HEK293 (cell line): Measurements from ENCODE around the gene MALAT1.

Experiments used
- CTCF ChIA-PET: fragments of 350-600 bp; formaldehyde crosslinking; extraction: SDS; loops from one replicate; lab custom pipeline; 2021; ENCODE audit warnings: antibody characterized with exemption; lab: Yijun Ruan, JAX
- POLR2A ChIA-PET: fragments of 300-600 bp; formaldehyde crosslinking; extraction: SDS; loops from one replicate; lab custom pipeline; 2020; ENCODE audit warnings: antibody characterized with exemption, inconsistent platforms; lab: Yijun Ruan, JAX
- H3K27ac ChIP-seq: fragments of 200-500 bp; sonication (Bioruptor generic); 2 replicates; pipeline ENCODE4 v1.5.1; 2014; ENCODE audit warnings: low read depth, low read length, control low read depth, inconsistent platforms; ENCODE audit errors: extremely low read depth
- H3K36me3 ChIP-seq, 2 experiments: fragments of 200-500 bp in 1 of 2; sonication (Bioruptor generic) in 1 of 2; 1 replicate in 1 of 2; 2 replicates in 1 of 2; pipeline ENCODE4 v1.5.1; 2014 to 2017; ENCODE audit warnings: inconsistent platforms in 2 of 2, low read length in 2 of 2; ENCODE audit not compliant: control insufficient read depth in 2 of 2, insufficient read depth in 1 of 2
- H3K4me1 ChIP-seq: fragments of 200-500 bp; sonication (Bioruptor generic); 2 replicates; pipeline ENCODE4 v1.5.1; 2014; ENCODE audit warnings: mild to moderate bottlenecking, low read length, inconsistent platforms; ENCODE audit not compliant: control insufficient read depth, insufficient read depth
- H3K4me3 ChIP-seq: 2 replicates; pipeline ENCODE4 v1.5.1; 2011; ENCODE audit warnings: low read depth, mild to moderate bottlenecking, control low read depth, low read length, moderate library complexity
- H3K9me3 ChIP-seq: fragments of 200-500 bp; sonication (Bioruptor generic); 2 replicates; pipeline ENCODE4 v1.5.1; 2014; ENCODE audit warnings: low read depth, low read length, inconsistent platforms; ENCODE audit not compliant: control insufficient read depth, insufficient read depth
- KLF10 ChIP-seq: fragments of 450-650 bp; IDR thresholded peaks from 2 replicates; pipeline ENCODE4 v1.5.1; 2018; ENCODE audit warnings: missing biosample characterization, mild to moderate bottlenecking, missing genetic modification characterization
- PATZ1 ChIP-seq: fragments of 450-650 bp; formaldehyde crosslinking; IDR thresholded peaks from 2 replicates; pipeline ENCODE4 v1.5.1; 2016; ENCODE audit warnings: missing biosample characterization, missing genetic modification characterization
- ZBTB20 ChIP-seq: fragments of 450-650 bp; formaldehyde crosslinking; IDR thresholded peaks from 2 replicates; pipeline ENCODE4 v1.5.1; 2016; ENCODE audit warnings: missing biosample characterization, missing genetic modification characterization
- ZBTB26 ChIP-seq: fragments of 450-650 bp; formaldehyde crosslinking; optimal IDR thresholded peaks from 2 replicates; pipeline ENCODE3; 2016; ENCODE audit warnings: missing biosample characterization, mild to moderate bottlenecking, missing genetic modification characterization
- ZBTB48 ChIP-seq: fragments of 450-650 bp; formaldehyde crosslinking; IDR thresholded peaks from 2 replicates; pipeline ENCODE4 v1.5.1; 2016; ENCODE audit warnings: missing biosample characterization, missing genetic modification characterization
- ZBTB8A ChIP-seq: fragments of 450-650 bp; formaldehyde crosslinking; IDR thresholded peaks from 2 replicates; pipeline ENCODE4 v1.5.1; 2016; ENCODE audit warnings: missing biosample characterization, missing genetic modification characterization
- ZEB2 ChIP-seq: fragments of 450-650 bp; formaldehyde crosslinking; IDR thresholded peaks from 2 replicates; pipeline ENCODE4 v1.5.1; 2016; ENCODE audit warnings: missing biosample characterization, missing genetic modification characterization
- ZFHX2 ChIP-seq: fragments of 450-650 bp; formaldehyde crosslinking; conservative IDR thresholded peaks from 2 replicates; pipeline ENCODE4 v1.5.1; 2016; ENCODE audit warnings: missing biosample characterization, missing genetic modification characterization
- ZFP37 ChIP-seq: fragments of 450-650 bp; formaldehyde crosslinking; IDR thresholded peaks from 2 replicates; pipeline ENCODE4 v1.5.1; 2016; ENCODE audit warnings: missing biosample characterization, missing genetic modification characterization
- ZNF2 ChIP-seq: fragments of 450-650 bp; formaldehyde crosslinking; IDR thresholded peaks from 2 replicates; pipeline ENCODE4 v1.5.1; 2016; ENCODE audit warnings: missing biosample characterization, missing genetic modification characterization
- ZNF274 ChIP-seq, 2 experiments: fragments of 200-500 bp in 1 of 2; fragments of 450-650 bp in 1 of 2; sonication (Bioruptor generic) in 1 of 2; formaldehyde crosslinking in 1 of 2; IDR thresholded peaks; 2 replicates each; pipeline versions ENCODE4 v1.5.1 to v1.6.1; 2014 to 2016; ENCODE audit warnings: borderline replicate concordance in 1 of 2, inconsistent platforms in 1 of 2, low read length in 1 of 2, missing biosample characterization in 1 of 2, missing genetic modification characterization in 1 of 2
- ZNF324 ChIP-seq: fragments of 450-650 bp; formaldehyde crosslinking; IDR thresholded peaks from 2 replicates; pipeline ENCODE4 v1.5.1; 2016; ENCODE audit warnings: missing biosample characterization, missing genetic modification characterization
- ZNF404 ChIP-seq: fragments of 450-650 bp; formaldehyde crosslinking; IDR thresholded peaks from 2 replicates; pipeline ENCODE4 v1.5.1; 2017; ENCODE audit warnings: missing biosample characterization, missing genetic modification characterization
- ZNF473 ChIP-seq: fragments of 450-650 bp; formaldehyde crosslinking; IDR thresholded peaks from 2 replicates; pipeline ENCODE4 v1.5.1; 2017; ENCODE audit warnings: missing biosample characterization, missing genetic modification characterization
- ZNF501 ChIP-seq: fragments of 450-650 bp; formaldehyde crosslinking; IDR thresholded peaks from 2 replicates; pipeline ENCODE4 v1.5.1; 2016; ENCODE audit warnings: missing biosample characterization, missing genetic modification characterization
- ZXDB ChIP-seq: fragments of 450-650 bp; formaldehyde crosslinking; IDR thresholded peaks from 2 replicates; pipeline ENCODE4 v1.5.1; 2016; ENCODE audit warnings: missing biosample characterization, missing genetic modification characterization
- TF ChIP-seq, protein P1 (sequence below): fragments of 450-650 bp; formaldehyde crosslinking; IDR thresholded peaks from 2 replicates; pipeline ENCODE4 v1.5.1; 2016; ENCODE audit warnings: missing biosample characterization, missing genetic modification characterization
- TF ChIP-seq, protein P2 (sequence below): fragments of 450-650 bp; formaldehyde crosslinking; IDR thresholded peaks from 2 replicates; pipeline ENCODE4 v1.5.1; 2017; ENCODE audit warnings: missing biosample characterization, mild to moderate bottlenecking, missing genetic modification characterization, moderate library complexity
- TF ChIP-seq, protein P3 (sequence below): fragments of 450-650 bp; IDR thresholded peaks from 2 replicates; pipeline ENCODE4 v1.5.1; 2018; ENCODE audit warnings: missing biosample characterization, missing genetic modification characterization
- TF ChIP-seq, protein P4 (sequence below): fragments of 450-650 bp; formaldehyde crosslinking; IDR thresholded peaks from 2 replicates; pipeline ENCODE4 v1.5.1; 2016; ENCODE audit warnings: missing biosample characterization, missing genetic modification characterization

Gene MALAT1

DNA sequence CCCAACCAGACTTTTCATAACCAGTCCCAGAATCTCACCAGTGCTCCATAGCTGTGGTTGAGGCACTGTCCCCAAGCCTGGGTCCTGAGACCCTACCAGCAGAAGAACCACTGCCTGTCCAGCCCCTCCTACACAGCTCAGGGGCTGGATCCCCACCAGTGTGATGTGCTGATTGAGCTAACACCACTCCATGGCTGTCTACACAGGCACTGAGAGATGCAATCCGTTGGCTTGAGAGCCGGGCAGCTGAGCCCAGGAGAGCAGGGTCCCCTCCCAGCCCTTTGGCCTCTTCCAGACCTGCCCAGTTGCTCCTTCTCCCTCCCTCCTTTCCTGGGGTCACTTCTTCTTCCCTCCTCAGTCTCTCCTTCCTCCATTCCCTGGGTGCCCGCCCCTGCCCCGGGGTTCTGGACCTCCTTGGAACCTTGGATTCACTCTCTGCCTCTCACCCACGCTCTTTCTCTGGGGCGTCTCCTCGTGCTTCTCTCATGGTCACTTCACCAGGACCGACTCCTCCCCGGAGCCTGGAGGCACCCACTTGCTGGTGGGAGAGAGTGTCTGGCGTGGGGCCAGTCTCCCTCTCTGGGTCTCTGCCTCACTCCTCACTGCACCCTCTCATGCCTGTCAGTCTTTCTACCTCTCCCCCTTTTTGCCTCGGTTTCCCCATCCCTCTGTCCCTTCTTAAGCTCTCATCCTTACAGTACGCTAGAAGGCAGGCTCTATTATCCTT, 25.3 kb downstream of the MALAT1 start (continued):
- TF ChIP-seq, protein P1, sequence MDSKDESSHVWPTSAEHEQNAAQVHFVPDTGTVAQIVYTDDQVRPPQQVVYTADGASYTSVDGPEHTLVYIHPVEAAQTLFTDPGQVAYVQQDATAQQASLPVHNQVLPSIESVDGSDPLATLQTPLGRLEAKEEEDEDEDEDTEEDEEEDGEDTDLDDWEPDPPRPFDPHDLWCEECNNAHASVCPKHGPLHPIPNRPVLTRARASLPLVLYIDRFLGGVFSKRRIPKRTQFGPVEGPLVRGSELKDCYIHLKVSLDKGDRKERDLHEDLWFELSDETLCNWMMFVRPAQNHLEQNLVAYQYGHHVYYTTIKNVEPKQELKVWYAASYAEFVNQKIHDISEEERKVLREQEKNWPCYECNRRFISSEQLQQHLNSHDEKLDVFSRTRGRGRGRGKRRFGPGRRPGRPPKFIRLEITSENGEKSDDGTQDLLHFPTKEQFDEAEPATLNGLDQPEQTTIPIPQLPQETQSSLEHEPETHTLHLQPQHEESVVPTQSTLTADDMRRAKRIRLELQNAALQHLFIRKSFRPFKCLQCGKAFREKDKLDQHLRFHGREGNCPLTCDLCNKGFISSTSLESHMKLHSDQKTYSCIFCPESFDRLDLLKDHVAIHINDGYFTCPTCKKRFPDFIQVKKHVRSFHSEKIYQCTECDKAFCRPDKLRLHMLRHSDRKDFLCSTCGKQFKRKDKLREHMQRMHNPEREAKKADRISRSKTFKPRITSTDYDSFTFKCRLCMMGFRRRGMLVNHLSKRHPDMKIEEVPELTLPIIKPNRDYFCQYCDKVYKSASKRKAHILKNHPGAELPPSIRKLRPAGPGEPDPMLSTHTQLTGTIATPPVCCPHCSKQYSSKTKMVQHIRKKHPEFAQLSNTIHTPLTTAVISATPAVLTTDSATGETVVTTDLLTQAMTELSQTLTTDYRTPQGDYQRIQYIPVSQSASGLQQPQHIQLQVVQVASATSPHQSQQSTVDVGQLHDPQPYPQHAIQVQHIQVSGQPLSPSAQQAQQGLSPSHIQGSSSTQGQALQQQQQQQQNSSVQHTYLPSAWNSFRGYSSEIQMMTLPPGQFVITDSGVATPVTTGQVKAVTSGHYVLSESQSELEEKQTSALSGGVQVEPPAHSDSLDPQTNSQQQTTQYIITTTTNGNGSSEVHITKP (tag by site-specific recombination), result peak; percentile 33; the same call in 1 of the 2 replicates
- peak; percentile 33; the same call in 1 of the 2 replicates for TF ChIP-seq ZFHX2 (tag by site-specific recombination)

GRCh38 chr11:65524741-65525545, 26.1 kb downstream of the MALAT1 start, which contains the start of gene SCYL1:
SCYL1 (plus strand) TSS chr11:65525083; CDS start chr11:65525154, 71 bp downstream.
- H3K27ac ChIP-seq, result peak within 1 kb of the TSS; percentile 81
- peak within 1 kb of the TSS; percentile 82 for H3K4me3 ChIP-seq
- peaks cover 4% of the 10 kb centered on the region; the same call in 1 of the 2 replicates for H3K4me1 ChIP-seq
- CTCF ChIA-PET, result interaction anchor here (2.2 to 2.5 kb wide), 2 partner anchors 16 to 68 kb away, joined by 11 read pairs; no protein-coding TSS in a partner anchor
- POLR2A ChIA-PET, result interaction anchor here (0.6 to 2.3 kb wide), 18 partner anchors 9 to 263 kb away, joined by 3 to 11 read pairs (median 4); partner anchors contain the start of genes FRMD8, MALAT1, MAP3K11 and NEAT1
- H3K36me3 ChIP-seq, result peaks cover 0 to 40% of the 10 kb centered on the region in 2 experiments; a peak in 1 of 3 replicates
- H3K9me3 ChIP-seq, result no peaks in the 10 kb centered on the region
- 0 out of 2 replicates have a peak, but pooled peaks have one; percentile 20 for TF ChIP-seq ZEB2
- TF ChIP-seq ZNF404 (tag by site-specific recombination), result no peak
- TF ChIP-seq ZBTB8A (tag by site-specific recombination), result peak; percentile 89
- TF ChIP-seq ZNF501, result peak; percentile 35; the same call in 1 of the 2 replicates
- TF ChIP-seq ZNF324 (tag by site-specific recombination), result 0 out of 2 replicates have a peak, but pooled peaks have one; percentile 41
- TF ChIP-seq ZBTB20 (tag by site-specific recombination), result peak; percentile 24; the same call in 1 of the 2 replicates
- TF ChIP-seq ZBTB26, result peak; percentile 35
- TF ChIP-seq ZFP37 (tag by site-specific recombination), result peak; percentile 40; the same call in 1 of the 2 replicates
- TF ChIP-seq ZBTB48 (tag by site-specific recombination), result peak; percentile 83
- TF ChIP-seq ZNF2 (tag by site-specific recombination), result peak; percentile 82
- TF ChIP-seq ZFHX2 (tag by site-specific recombination), result peak; percentile 40; the same call in 1 of the 2 replicates
- TF ChIP-seq, protein P2, sequence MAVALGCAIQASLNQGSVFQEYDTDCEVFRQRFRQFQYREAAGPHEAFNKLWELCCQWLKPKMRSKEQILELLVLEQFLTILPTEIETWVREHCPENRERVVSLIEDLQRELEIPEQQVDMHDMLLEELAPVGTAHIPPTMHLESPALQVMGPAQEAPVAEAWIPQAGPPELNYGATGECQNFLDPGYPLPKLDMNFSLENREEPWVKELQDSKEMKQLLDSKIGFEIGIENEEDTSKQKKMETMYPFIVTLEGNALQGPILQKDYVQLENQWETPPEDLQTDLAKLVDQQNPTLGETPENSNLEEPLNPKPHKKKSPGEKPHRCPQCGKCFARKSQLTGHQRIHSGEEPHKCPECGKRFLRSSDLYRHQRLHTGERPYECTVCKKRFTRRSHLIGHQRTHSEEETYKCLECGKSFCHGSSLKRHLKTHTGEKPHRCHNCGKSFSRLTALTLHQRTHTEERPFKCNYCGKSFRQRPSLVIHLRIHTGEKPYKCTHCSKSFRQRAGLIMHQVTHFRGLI (tag by site-specific recombination), result 0 out of 2 replicates have a peak, but pooled peaks have one; percentile 36
- TF ChIP-seq ZNF274 (IDR thresholded peaks at IDR 0.05; ENCODE audit: low read length), result no peak
- TF ChIP-seq ZNF274 (tag by site-specific recombination; IDR thresholded peaks at IDR 0.05; ENCODE audit: borderline replicate concordance), result no peak
- no peak for TF ChIP-seq ZNF473
- TF ChIP-seq, protein P3, sequence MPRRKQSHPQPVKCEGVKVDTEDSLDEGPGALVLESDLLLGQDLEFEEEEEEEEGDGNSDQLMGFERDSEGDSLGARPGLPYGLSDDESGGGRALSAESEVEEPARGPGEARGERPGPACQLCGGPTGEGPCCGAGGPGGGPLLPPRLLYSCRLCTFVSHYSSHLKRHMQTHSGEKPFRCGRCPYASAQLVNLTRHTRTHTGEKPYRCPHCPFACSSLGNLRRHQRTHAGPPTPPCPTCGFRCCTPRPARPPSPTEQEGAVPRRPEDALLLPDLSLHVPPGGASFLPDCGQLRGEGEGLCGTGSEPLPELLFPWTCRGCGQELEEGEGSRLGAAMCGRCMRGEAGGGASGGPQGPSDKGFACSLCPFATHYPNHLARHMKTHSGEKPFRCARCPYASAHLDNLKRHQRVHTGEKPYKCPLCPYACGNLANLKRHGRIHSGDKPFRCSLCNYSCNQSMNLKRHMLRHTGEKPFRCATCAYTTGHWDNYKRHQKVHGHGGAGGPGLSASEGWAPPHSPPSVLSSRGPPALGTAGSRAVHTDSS, result no peak
- TF ChIP-seq PATZ1, result peak; percentile 8; the same call in 1 of the 2 replicates
- TF ChIP-seq KLF10, result peak; percentile 50; the same call in 1 of the 2 replicates
- peak; percentile 75 for TF ChIP-seq ZXDB (tag by site-specific recombination)
- TF ChIP-seq, protein P4, sequence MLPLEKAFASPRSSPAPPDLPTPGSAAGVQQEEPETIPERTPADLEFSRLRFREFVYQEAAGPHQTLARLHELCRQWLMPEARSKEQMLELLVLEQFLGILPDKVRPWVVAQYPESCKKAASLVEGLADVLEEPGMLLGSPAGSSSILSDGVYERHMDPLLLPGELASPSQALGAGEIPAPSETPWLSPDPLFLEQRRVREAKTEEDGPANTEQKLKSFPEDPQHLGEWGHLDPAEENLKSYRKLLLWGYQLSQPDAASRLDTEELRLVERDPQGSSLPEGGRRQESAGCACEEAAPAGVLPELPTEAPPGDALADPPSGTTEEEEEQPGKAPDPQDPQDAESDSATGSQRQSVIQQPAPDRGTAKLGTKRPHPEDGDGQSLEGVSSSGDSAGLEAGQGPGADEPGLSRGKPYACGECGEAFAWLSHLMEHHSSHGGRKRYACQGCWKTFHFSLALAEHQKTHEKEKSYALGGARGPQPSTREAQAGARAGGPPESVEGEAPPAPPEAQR (tag by site-specific recombination), result no peak
